Adrenal gland (tissue), 12 donors: Measurements from ENCODE around the gene PRKCZ. TPM values are rescaled to one million over a fixed set of nuclear protein-coding genes. Genes with fewer than 3 reads are reported as not detected.
A peak's percentile ranks its signal among the peaks of the same experiment; 100 is the strongest.

ENCODE experiments used
- DNase-seq, 7 donors: peaks; one replicate each; pipeline ENCODE4 v3.0.0-alpha.2; 2019 to 2020
- H3K27ac ChIP-seq, 5 donors: fragments of 200-600 bp; sonication (generic) in 4 of 5; 1 replicate in 3 of 5; 2 replicates in 2 of 5; pipeline versions ENCODE4 v1.5.1 to v1.8.0; 2016 to 2020; ENCODE audit warnings: mild to moderate bottlenecking in 1 of 5
- H3K27me3 ChIP-seq: fragments of 200-600 bp; 2 replicates; pipeline ENCODE4 v1.8.0; 2021
- H3K36me3 ChIP-seq, 2 donors: fragments of 200-600 bp; replicated peaks in 1 of 2; 1 replicate in 1 of 2; 2 replicates in 1 of 2; pipeline versions ENCODE4 v1.5.1 to v1.8.0; 2018 to 2022
- H3K4me1 ChIP-seq, 2 donors: fragments of 200-600 bp; replicated peaks in 1 of 2; 1 replicate in 1 of 2; 2 replicates in 1 of 2; pipeline versions ENCODE4 v1.5.1 to v1.8.0; 2018 to 2021
- H3K4me3 ChIP-seq, 4 donors: fragments of 200-600 bp; sonication (generic) in 3 of 4; one replicate each; pipeline ENCODE4 v1.5.1; 2016 to 2018
- H3K9me3 ChIP-seq, 3 donors: fragments of 200-600 bp; sonication (generic) in 1 of 3; replicated peaks in 1 of 3; 1 replicate in 2 of 3; 2 replicates in 1 of 3; pipeline versions ENCODE4 v1.5.1 to v1.8.0; 2016 to 2021
- CTCF ChIP-seq, 6 experiments: fragments of 450-650 bp in 4 of 6; fragments of 200-600 bp in 2 of 6; sonication (generic) in 1 of 6; IDR thresholded peaks; 1 replicate in 5 of 6; 2 replicates in 1 of 6; pipeline versions ENCODE4 v1.5.1 to v1.8.0; 2016 to 2021; ENCODE audit warnings: antibody characterized with exemption in 6 of 6, mild to moderate bottlenecking in 2 of 6, moderate library complexity in 1 of 6
- POLR2A ChIP-seq, 2 donors: fragments of 450-650 bp; IDR thresholded peaks; one replicate each; pipeline ENCODE4 v1.6.1; 2017; ENCODE audit warnings: antibody characterized with exemption in 2 of 2, mild to moderate bottlenecking in 2 of 2, moderate library complexity in 1 of 2
- WGBS, 4 donors: extraction: QIAGEN DNeasy Blood & Tissue Kit in 2 of 4; methylation state at CpG; one replicate each; pipeline versions ENCODE4 v1.1.5 to v1.1.7; 2013 to 2017; 5-methylcytosine and 5-hydroxymethylcytosine counted together
- intact Hi-C, 2 donors: fragments of 100-400 bp; cut with DNase I; formaldehyde crosslinking; loops; one replicate each; pipeline versions ENCODE4 v1.14.1 to v1.15.0; 2022 to 2023
- polyA plus RNA-seq, 3 donors: library from polyadenylated mRNA; stranded (reverse); fragments of 200-250 nt in 2 of 3; fragments of 350-450 nt in 1 of 3; fragmentation: Illumina TruSeq in 1 of 3; extraction: RNeasy Lipid Tissue Mini Kit (QIAGEN cat#74804) in 1 of 3; gene quantifications; one replicate each; pipeline ENCODE4 v1.2.3, GENCODE V29; 2013 to 2014
- total RNA-seq, 9 donors: library from RNA; depleted of rRNA in 4 of 9; stranded (reverse); fragments of >200 nt in 4 of 9; fragments of 120-200 nt in 1 of 9; fragmentation: NEBNext Ultra II Directional in 1 of 9; extraction: Animal tissue kit (Norgen Biotek cat#: 25700) in 1 of 9; gene quantifications; one replicate each; pipeline versions ENCODE4 v1.1.0 to v1.2.4, GENCODE V29; 2013 to 2023
- donor health status: healthy with polysubstance abuse.
- donor health status: Bipolar disorder and iron deficiency.
- donor health status: DM: yes; HTN: yes; CAD: no.
- donor health status: DM: no; HTN: no; CAD: no.
- donor health status: DM: no; HTN: no; CAD: no.
- donor health status: DM: yes; HTN: yes; CAD: no.

The PRKCZ gene
- total and polyA plus RNA-seq, 12 donors: 8.2 to 50.5 (median 25.4) TPM

- Histone ChIP-seq H3K4me3 (no peak overlapping the region), H3K9me3 (no peaks in the 10 kb centered on the region), H3K4me1 (no peaks in the 10 kb centered on the region), H3K27ac (no peak overlapping the region), H3K36me3 (no peaks in the 10 kb centered on the region), H3K27me3 (no peaks in the 10 kb centered on the region)
- TF ChIP-seq CTCF (IDR thresholded peaks at IDR 0.05) (no peak), POLR2A (IDR thresholded peaks at IDR 0.05) (no peak)
- intact Hi-C loops: no loop called here
- DNase-seq: no peak
- 78 to 83% (median 80%) methylated on average over 21 to 37 of the region's 37 CpGs for WGBS, 4 donors
Observed at GRCh38 chr1:2173546-2174347, 123.5 kb downstream of the PRKCZ start.

- no peaks in the 10 kb centered on the region for H3K9me3 ChIP-seq
- 27 to 45% (median 34%) methylated on average over 14 to 31 of the region's 31 CpGs for WGBS, 4 donors
- peak in 6 of 7 donors; percentile 46 to 72 (median 58) for DNase-seq
- H3K36me3 ChIP-seq: no peaks in the 10 kb centered on the region
- intact Hi-C loops: no loop called here
- H3K27me3 ChIP-seq: no peaks in the 10 kb centered on the region
- H3K27ac ChIP-seq: no peak overlapping the region
- no peaks in the 10 kb centered on the region for H3K4me1 ChIP-seq
- TF ChIP-seq POLR2A (IDR thresholded peaks at IDR 0.05) (no peak), CTCF (IDR thresholded peaks at IDR 0.05) (peak; percentile 60 to 82 (median 78))
- H3K4me3 ChIP-seq: no peak overlapping the region
Observed at GRCh38 chr1:2174348-2175054, 124.3 kb downstream of the PRKCZ start.

- H3K4me1 ChIP-seq: no peaks in the 10 kb centered on the region
- no peak for DNase-seq
- intact Hi-C loops: no loop called here
- no peaks in the 10 kb centered on the region for H3K36me3 ChIP-seq
- no peak overlapping the region for H3K4me3 ChIP-seq
- no peak overlapping the region for H3K27ac ChIP-seq
- TF ChIP-seq POLR2A (IDR thresholded peaks at IDR 0.05): no peak
- no peak for TF ChIP-seq CTCF (IDR thresholded peaks at IDR 0.05)
- WGBS, 4 donors: 78 to 83% (median 81%) methylated on average over 9 of the region's 9 CpGs
- H3K9me3 ChIP-seq: no peaks in the 10 kb centered on the region
- H3K27me3 ChIP-seq: no peaks in the 10 kb centered on the region
Observed at GRCh38 chr1:2175055-2175414, 124.8 kb downstream of the PRKCZ start.

GRCh38 chr1:2175681-2176454, 125.7 kb downstream of the PRKCZ start:
- intact Hi-C loops: no loop called here
- H3K27ac ChIP-seq: no peak overlapping the region

More at GRCh38 chr1:2175681-2176454, 125.7 kb downstream of the PRKCZ start:
- Histone ChIP-seq H3K4me3 (no peak overlapping the region), H3K27me3 (no peaks in the 10 kb centered on the region), H3K36me3 (no peaks in the 10 kb centered on the region), H3K9me3 (no peaks in the 10 kb centered on the region), H3K4me1 (no peaks in the 10 kb centered on the region)
- TF ChIP-seq CTCF (IDR thresholded peaks at IDR 0.05) (no peak), POLR2A (IDR thresholded peaks at IDR 0.05) (no peak)
- 87 to 90% (median 89%) methylated on average over 34 to 42 of the region's 42 CpGs for WGBS, 4 donors
- DNase-seq: no peak
